Keratinocyte (primary cell): ENCODE data around the gene NCKAP5.

Source experiments
- CTCF ChIP-seq, 3 experiments: IDR thresholded peaks in 1 of 3; conservative IDR thresholded peaks in 1 of 3; optimal IDR thresholded peaks in 1 of 3; 2 replicates in 2 of 3; 3 replicates in 1 of 3; pipeline versions ENCODE3 to v1.5.1; 2011; ENCODE audit warnings: low read length in 3 of 3, mild to moderate bottlenecking in 3 of 3, moderate library complexity in 2 of 3, control low read depth in 1 of 3, inconsistent platforms in 1 of 3; ENCODE audit not compliant: insufficient read depth in 2 of 3; ENCODE audit errors: extremely low read depth in 1 of 3
- EZH2 ChIP-seq: IDR thresholded peaks from one replicate; pipeline ENCODE4 v1.6.1; 2012; ENCODE audit warnings: inconsistent platforms, mild to moderate bottlenecking, low read length, moderate library complexity

GRCh38 chr2:133382566-133382965, 185.7 kb downstream of the NCKAP5 start:
- TF ChIP-seq EZH2 (no peak), CTCF (optimal IDR thresholded peaks at IDR 0.05 in 1 of 3, IDR thresholded peaks at IDR 0.05 in 1 of 3, conservative IDR thresholded peaks at IDR 0.05 in 1 of 3; ENCODE audit: extremely low read depth in 1 of 3, insufficient read depth in 2 of 3, low read length in 3 of 3) (no peak)
